GM18505 (cell line): ENCODE data around the gene RGMB.
"Not testable (repeated sequence)": the region's sequence is repeated elsewhere in the genome, so short reads cannot be mapped to it uniquely, and the experiment has no call there.

Experiments used
- ATAC-seq: cut with Tn5 transposase; IDR thresholded peaks from one replicate; pipeline ENCODE4 v1.9.1; 2021; ENCODE audit not compliant: unreplicated experiment
- POLR2A ChIP-seq: IDR thresholded peaks from 4 replicates; pipeline ENCODE4 v1.6.1; 2011; ENCODE audit warnings: borderline replicate concordance; ENCODE audit not compliant: insufficient read depth, insufficient read length; ENCODE audit errors: extremely low read depth

RGMB gene, protein sequence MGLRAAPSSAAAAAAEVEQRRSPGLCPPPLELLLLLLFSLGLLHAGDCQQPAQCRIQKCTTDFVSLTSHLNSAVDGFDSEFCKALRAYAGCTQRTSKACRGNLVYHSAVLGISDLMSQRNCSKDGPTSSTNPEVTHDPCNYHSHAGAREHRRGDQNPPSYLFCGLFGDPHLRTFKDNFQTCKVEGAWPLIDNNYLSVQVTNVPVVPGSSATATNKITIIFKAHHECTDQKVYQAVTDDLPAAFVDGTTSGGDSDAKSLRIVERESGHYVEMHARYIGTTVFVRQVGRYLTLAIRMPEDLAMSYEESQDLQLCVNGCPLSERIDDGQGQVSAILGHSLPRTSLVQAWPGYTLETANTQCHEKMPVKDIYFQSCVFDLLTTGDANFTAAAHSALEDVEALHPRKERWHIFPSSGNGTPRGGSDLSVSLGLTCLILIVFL

GRCh38 chr5:98773464-98774191 is at the start of gene RGMB:
Gene RGMB, plus strand, starts transcription at chr5:98773663. Its CDS starts 408 bp downstream, at chr5:98774071.
- peak; percentile 72 for TF ChIP-seq POLR2A
- ATAC-seq: peak; percentile 87

DNA sequence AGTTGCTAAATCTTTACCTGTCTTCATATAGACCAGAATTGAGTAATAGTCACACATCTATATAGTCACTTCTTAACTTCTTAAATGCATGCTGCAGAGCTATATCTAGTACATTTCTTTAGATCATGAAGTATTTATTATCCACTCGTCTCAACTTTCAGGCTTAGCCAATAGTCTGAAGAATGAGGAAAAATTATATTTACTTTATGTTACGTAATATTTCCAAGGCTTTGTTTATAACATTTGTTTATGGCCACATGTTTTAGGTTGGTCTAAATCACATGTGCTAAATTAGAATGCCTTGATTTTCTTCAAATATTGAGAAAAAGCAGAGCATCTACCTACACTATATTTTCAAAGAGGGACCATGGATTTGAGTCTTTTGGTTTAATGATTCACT is 47.2 kb upstream of the RGMB start:
- no peak for ATAC-seq
- no peak for TF ChIP-seq POLR2A

DNA sequence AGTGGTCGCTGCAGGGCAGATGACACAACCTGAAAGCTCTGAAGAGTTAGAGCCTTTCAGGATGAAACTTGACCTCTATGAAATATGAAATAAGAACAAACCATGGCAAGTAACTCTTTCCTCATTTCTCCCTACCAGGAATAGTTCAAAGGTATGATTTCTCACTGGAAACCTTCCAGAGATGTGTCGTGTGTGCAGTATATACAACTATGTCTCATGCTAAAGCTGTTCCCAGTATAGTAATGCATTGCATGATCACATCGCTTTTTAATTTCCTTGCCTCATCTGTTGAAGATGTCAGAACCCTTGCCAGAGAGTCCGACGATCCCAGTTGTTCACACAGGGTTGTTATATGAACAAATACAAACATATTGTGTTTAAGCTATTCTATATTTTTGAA is 45.8 kb upstream of the RGMB start:
- ATAC-seq: no peak

GRCh38 chr5:98734646-98735045 is 38.8 kb upstream of the RGMB start:
- no peak for TF ChIP-seq POLR2A

More for the DNA sequence above, 45.8 kb upstream of the RGMB start:
- TF ChIP-seq POLR2A: no peak

DNA sequence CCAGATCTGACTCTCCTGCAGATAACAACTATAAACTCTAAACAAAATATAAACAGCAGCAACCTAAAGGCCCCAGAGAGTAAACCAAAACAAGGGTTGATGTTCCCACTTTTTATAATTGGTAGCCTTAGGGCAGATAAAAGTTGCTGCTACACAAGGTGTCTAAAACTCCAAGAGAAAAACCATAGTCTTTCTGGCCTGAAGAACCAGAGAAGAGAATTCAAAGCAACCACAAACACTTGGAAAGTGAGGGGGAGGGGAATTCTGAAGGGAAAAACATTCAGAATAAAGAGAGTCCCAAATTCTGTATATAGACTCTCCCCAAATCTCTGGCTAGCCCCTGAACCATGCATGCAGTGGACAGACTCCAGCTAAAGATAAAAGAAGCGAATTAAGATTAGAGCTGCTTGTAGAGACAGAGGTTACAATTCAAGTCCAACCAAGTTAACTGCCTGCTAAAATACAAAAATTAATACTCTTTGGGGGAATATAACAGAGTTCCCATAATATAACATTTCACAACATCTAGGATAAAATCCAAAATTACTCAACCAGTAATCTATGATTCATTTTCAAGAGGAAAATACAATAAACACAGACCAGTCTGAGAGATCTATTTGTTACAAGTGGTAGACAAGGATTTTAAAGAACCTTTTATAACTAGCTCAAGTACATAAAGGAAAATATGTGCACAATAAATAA is 37.5 kb upstream of the RGMB start:
- ATAC-seq: no peak
- no peak for TF ChIP-seq POLR2A

More at GRCh38 chr5:98734646-98735045, 38.8 kb upstream of the RGMB start:
- no peak for ATAC-seq

GRCh38 chr5:98736753-98737152 is 36.7 kb upstream of the RGMB start:
- TF ChIP-seq POLR2A: no peak
- ATAC-seq: no peak

DNA sequence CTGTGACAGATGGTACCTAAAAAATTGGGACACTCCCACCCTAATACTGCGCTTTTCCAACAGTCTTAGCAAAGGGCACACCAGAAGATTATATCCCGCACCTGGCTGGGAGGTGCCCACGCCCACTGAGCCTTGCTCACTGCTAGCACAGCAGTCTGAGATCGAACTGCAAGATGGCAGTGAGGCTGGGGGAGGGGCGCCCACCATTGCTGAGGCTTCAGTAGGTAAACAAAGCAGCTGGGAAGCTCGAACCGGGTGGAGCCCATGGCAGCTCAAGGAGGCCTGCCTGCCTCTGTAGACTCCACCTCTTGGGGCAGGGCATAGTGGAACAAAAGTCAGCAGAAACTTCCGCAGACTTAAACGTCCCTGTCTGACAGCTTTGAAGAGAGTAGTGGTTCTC is 36.0 kb upstream of the RGMB start:
- not testable (repeated sequence) for ATAC-seq

- ATAC-seq: not testable (repeated sequence)
Observed at GRCh38 chr5:98738481-98739149, 34.8 kb upstream of the RGMB start.

- ATAC-seq: no peak
- no peak for TF ChIP-seq POLR2A
Observed at GRCh38 chr5:98741926-98742325, 31.5 kb upstream of the RGMB start.

DNA sequence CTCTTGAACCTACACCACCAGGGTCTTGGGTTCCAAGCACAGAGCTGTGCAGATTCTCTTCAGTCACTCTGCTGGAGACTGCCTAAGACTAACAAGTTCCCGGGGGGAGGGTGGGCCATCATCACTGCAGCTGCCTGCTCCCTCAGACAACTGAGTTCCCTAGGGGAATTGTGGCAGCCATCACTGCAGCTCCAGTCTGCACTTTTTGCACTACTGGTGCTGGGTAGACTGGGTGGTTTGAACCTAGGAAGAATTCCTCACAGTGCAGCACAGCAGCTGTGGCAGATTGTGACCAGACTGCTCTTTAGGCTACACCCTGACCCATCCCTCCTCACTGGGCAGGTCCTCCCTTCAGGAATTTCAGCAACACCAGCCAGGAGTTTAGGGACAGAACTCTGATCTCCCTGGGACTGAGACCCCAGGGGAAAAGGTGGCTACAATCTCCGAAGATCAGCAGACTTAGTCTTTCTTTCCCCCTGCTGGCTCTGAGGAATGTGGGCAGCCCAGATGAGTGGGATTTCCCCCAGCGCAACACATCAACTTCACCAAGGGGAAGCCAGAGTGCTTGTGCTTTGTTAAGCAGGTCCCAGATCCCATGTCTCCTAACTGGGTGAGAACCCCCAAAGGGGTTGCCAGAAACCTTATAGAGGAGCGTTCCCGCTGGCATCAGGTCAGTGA is 30.9 kb upstream of the RGMB start:
- no peak for ATAC-seq
- TF ChIP-seq POLR2A: no peak

- not testable (repeated sequence) for ATAC-seq
Observed at GRCh38 chr5:98748259-98748658, 25.2 kb upstream of the RGMB start.

GRCh38 chr5:98749046-98749445 is 24.4 kb upstream of the RGMB start:
- ATAC-seq: no peak
- no peak for TF ChIP-seq POLR2A

DNA sequence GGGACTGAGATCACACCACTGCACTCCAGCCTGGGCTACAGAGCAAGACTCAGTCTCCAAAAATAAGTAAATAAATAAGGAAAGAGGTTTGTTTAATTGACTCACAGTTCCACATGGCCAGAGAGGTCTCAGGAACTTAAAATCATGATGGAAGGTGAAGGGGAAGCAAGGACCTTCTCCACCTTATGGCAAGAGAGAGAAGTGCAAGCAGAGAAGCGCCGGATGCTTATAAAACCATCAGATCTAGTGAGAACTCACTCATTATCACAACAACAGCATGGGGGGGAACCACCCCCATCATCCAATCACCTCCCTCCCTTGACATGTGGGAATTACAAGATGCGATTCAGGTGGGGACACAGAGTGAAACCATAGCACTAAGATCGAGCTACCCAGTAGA is 22.8 kb upstream of the RGMB start:
- TF ChIP-seq POLR2A: no peak
- ATAC-seq: peak; percentile 90

- ATAC-seq: not testable (repeated sequence)
Observed at GRCh38 chr5:98752331-98752730, 21.1 kb upstream of the RGMB start.

DNA sequence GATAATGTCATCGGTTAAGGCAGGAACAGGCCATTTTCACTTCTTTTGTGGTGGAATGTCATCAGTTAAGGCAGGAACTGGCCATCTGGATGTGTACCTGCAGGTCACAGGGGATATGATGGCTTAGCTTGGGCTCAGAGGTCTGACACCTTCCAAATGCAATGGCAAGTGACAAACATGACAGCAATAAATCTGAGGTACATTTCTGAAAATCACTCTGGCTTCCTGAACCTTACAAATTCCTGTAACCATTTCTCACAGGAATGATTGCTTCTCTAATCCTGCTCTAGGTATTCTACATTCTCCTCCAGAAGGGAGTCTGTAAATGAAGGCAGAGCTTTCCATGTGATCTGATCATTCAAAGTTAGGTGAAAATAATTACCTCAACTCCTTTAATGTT is 20.7 kb upstream of the RGMB start:
- not testable (repeated sequence) for ATAC-seq
